Endodermal cell (in vitro differentiated cells): ENCODE data around the gene WDR27. TPM values are rescaled to one million over a fixed set of nuclear protein-coding genes. Genes with fewer than 3 reads are reported as not detected.

Experiments
- DNase-seq: peaks from one replicate; pipeline ENCODE4 v3.0.0-alpha.2; 2017
- H3K27ac ChIP-seq: 2 replicates; pipeline ENCODE4 v1.5.1; 2013; ENCODE audit warnings: mild to moderate bottlenecking, low read depth, low read length, moderate library complexity
- H3K27me3 ChIP-seq: 2 replicates; pipeline ENCODE4 v1.6.1; 2013; ENCODE audit warnings: mild to moderate bottlenecking, low read length, moderate library complexity; ENCODE audit not compliant: insufficient read depth, control insufficient read depth, poor library complexity, severe bottlenecking
- H3K36me3 ChIP-seq: 2 replicates; pipeline ENCODE4 v1.7.0; 2013; ENCODE audit warnings: mild to moderate bottlenecking, low read length, moderate library complexity; ENCODE audit not compliant: control insufficient read depth, insufficient read depth
- H3K4me1 ChIP-seq: one replicate; pipeline ENCODE4 v1.7.0; 2013; ENCODE audit warnings: low read length; ENCODE audit not compliant: control insufficient read depth, insufficient read depth
- H3K4me3 ChIP-seq: 2 replicates; pipeline ENCODE4 v1.5.1; 2013; ENCODE audit warnings: mild to moderate bottlenecking, low read length, moderate library complexity
- H3K9ac ChIP-seq: 2 replicates; pipeline ENCODE4 v1.6.1; 2013; ENCODE audit warnings: mild to moderate bottlenecking, low read length, moderate library complexity; ENCODE audit not compliant: poor library complexity, severe bottlenecking; ENCODE audit errors: extremely low read depth
- H3K9me3 ChIP-seq: 2 replicates; pipeline ENCODE4 v1.6.1; 2013; ENCODE audit warnings: mild to moderate bottlenecking, low read length, moderate library complexity; ENCODE audit not compliant: control insufficient read depth
- H3K27ac Mint-ChIP-seq: 2 replicates; pipeline ENCODE4 v1.8.0; 2020; ENCODE audit warnings: mixed read lengths
- H3K27me3 Mint-ChIP-seq: 2 replicates; pipeline ENCODE4 v1.8.0; 2021; ENCODE audit warnings: mild to moderate bottlenecking, mixed read lengths; ENCODE audit not compliant: insufficient read depth
- H3K36me3 Mint-ChIP-seq: 2 replicates; pipeline ENCODE4 v1.8.0; 2020; ENCODE audit warnings: low read depth, mixed read lengths
- H3K4me1 Mint-ChIP-seq: 2 replicates; pipeline ENCODE4 v1.8.0; 2020; ENCODE audit warnings: mixed read lengths
- H3K4me3 Mint-ChIP-seq: 2 replicates; pipeline ENCODE4 v1.8.0; 2020; ENCODE audit warnings: mild to moderate bottlenecking, moderate library complexity, mixed read lengths
- H3K9me3 Mint-ChIP-seq: 2 replicates; pipeline ENCODE4 v1.8.0; 2020; ENCODE audit warnings: mild to moderate bottlenecking, mixed read lengths
- CTCF ChIP-seq: fragments of 200-600 bp; sonication (generic); conservative IDR thresholded peaks from 2 replicates; pipeline ENCODE4 v1.5.0; 2021; ENCODE audit warnings: antibody characterized with exemption, mild to moderate bottlenecking
- WGBS, 2 experiments: methylation state at CpG; one replicate each; pipeline versions ENCODE4 v1.1.5 to v1.1.7; 2013; ENCODE audit warnings: missing lambda C conversion rate in 2 of 2, mixed read lengths in 1 of 2; ENCODE audit not compliant: insufficient coverage in 1 of 2, insufficient read length in 1 of 2; 5-methylcytosine and 5-hydroxymethylcytosine counted together
- total RNA-seq, 2 donors: library from RNA; stranded (reverse); fragmentation: NEBNext Ultra II Directional in 1 of 2; extraction: Animal tissue kit (Norgen Biotek cat#: 25700) in 1 of 2; gene quantifications; 2 replicates in 1 of 2; 3 replicates in 1 of 2; pipeline ENCODE4 v1.2.1, GENCODE V29; 2021

WDR27 gene
- total RNA-seq, 2 donors from 2014 or later, result 94.4 to 110 TPM

GRCh38 chr6:169473663-169474062 is 228.2 kb downstream of the WDR27 start:
- H3K27ac Mint-ChIP-seq, result no peak overlapping the region
- Histone ChIP-seq H3K9ac (no peak overlapping the region), H3K27ac (no peak overlapping the region), H3K9me3 (peaks cover 91% of the 10 kb centered on the region), H3K4me1 (no peaks in the 10 kb centered on the region), H3K27me3 (no peaks in the 10 kb centered on the region), H3K4me3 (peak overlapping the region; percentile 47), H3K36me3 (peaks cover 4% of the 10 kb centered on the region)
- no peak for DNase-seq
- H3K9me3 Mint-ChIP-seq, result peaks cover 82% of the 10 kb centered on the region
- no peak overlapping the region for H3K4me3 Mint-ChIP-seq
- peaks cover 19% of the 10 kb centered on the region for H3K36me3 Mint-ChIP-seq
- 88% methylated on average over 1 of the region's 1 CpG; no CpG with 5 or more reads in 1 of the 2 experiments for WGBS, 2 experiments
- no peak for TF ChIP-seq CTCF
- H3K27me3 Mint-ChIP-seq, result no peaks in the 10 kb centered on the region
- no peaks in the 10 kb centered on the region for H3K4me1 Mint-ChIP-seq

GRCh38 chr6:169472786-169473416 is 228.9 kb downstream of the WDR27 start:
- H3K4me1 ChIP-seq, result no peaks in the 10 kb centered on the region
- Mint-ChIP-seq H3K36me3 (peaks cover 24% of the 10 kb centered on the region), H3K27me3 (no peaks in the 10 kb centered on the region), H3K9me3 (peaks cover 84% of the 10 kb centered on the region), H3K4me1 (no peaks in the 10 kb centered on the region), H3K4me3 (no peak overlapping the region), H3K27ac (no peak overlapping the region)
- H3K27ac ChIP-seq, result no peak overlapping the region
- TF ChIP-seq CTCF, result no peak
- 93 to 100% methylated on average over 2 to 3 of the region's 3 CpGs for WGBS, 2 experiments
- no peak for DNase-seq
- H3K9ac ChIP-seq, result no peak overlapping the region
- peaks cover 91% of the 10 kb centered on the region for H3K9me3 ChIP-seq
- peaks cover 4% of the 10 kb centered on the region for H3K36me3 ChIP-seq
- H3K27me3 ChIP-seq, result no peaks in the 10 kb centered on the region
- H3K4me3 ChIP-seq, result no peak overlapping the region

GRCh38 chr6:169470790-169471189 is 231.0 kb downstream of the WDR27 start:
- peaks cover 83% of the 10 kb centered on the region for H3K9me3 Mint-ChIP-seq
- H3K27me3 Mint-ChIP-seq, result no peaks in the 10 kb centered on the region
- H3K9me3 ChIP-seq, result peaks cover 90% of the 10 kb centered on the region

More at GRCh38 chr6:169470790-169471189, 231.0 kb downstream of the WDR27 start:
- H3K36me3 ChIP-seq, result peaks cover 4% of the 10 kb centered on the region
- H3K4me1 ChIP-seq, result no peaks in the 10 kb centered on the region
- no peak for DNase-seq
- no peak overlapping the region for H3K4me3 ChIP-seq
- no peak overlapping the region for H3K9ac ChIP-seq
- no peak for TF ChIP-seq CTCF
- H3K27me3 ChIP-seq, result no peaks in the 10 kb centered on the region
- peaks cover 29% of the 10 kb centered on the region for H3K36me3 Mint-ChIP-seq
- whole genome bisulfite sequencing, 2 experiments, result 94 to 100% methylated on average over 1 to 2 of the region's 2 CpGs
- no peak overlapping the region for H3K4me3 Mint-ChIP-seq
- no peak overlapping the region for H3K27ac ChIP-seq
- no peak overlapping the region for H3K27ac Mint-ChIP-seq
- no peaks in the 10 kb centered on the region for H3K4me1 Mint-ChIP-seq
